ENCODE results near the gene FURIN. TPM values are rescaled to one million over a fixed set of nuclear protein-coding genes. Genes with fewer than 3 reads are reported as not detected.

FURIN gene
- total and polyA plus RNA-seq, 9 of the 15 experiments (the other 6 are each of a cell fraction or from before 2014, with no cell fraction given) = 0.92 to 99.9 (median 34.8) TPM

DNA sequence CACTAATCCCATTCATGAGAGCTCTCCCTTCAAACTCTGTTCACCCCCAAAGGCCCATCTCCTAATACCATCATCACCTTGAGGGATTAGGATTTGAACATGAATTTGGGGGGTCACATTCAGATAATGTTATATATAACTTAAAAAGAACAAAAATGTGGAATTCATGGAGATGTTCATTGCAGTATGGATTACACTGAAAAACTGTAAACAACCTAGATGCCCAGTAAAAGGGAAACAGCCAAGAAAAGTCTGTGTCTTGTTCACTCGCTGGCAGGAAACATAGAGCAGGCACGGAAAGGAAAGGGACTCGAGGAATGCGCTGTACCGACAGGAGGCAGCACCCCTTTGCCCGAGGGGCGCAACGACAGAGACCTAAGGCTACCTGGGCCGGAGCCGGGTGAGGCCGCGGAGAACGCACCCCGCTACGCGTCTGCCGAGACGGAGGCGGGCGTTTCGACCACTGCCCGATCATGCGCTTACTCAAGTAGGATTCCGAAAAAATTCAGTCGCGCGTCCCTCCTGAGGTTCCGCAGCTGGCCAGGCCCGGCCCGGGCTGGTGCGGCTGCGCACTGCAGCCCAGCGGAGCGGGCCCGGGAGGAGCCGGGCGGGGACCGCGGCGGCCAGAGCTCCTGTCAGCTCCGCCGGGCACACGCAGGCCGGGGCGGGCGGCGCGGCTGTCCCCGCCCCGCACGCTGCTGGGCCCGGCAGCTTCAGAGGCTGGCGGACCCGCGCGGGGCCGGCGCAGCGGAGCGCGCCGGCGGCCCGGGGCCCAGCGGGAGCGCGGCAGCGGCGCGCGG lies 33.9 kb downstream of the FURIN start (continued):
- TF ChIP-seq STAT6 (CRISPR knock-in tag; IDR thresholded peaks at IDR 0.05) (peak; percentile 32; the same call in 1 of the 2 replicates), HMGN3 (IDR thresholded peaks at IDR 0.05; ENCODE audit: borderline replicate concordance, extremely low read depth, insufficient read length, low read depth, low read length) (peak; percentile 79), STAG1 (CRISPR knock-in tag; IDR thresholded peaks at IDR 0.05; ENCODE audit: borderline replicate concordance) (no peak), THRAP3 (IDR thresholded peaks at IDR 0.05; ENCODE audit: borderline replicate concordance) (peak; percentile 49; the same call in 1 of the 2 replicates), MCM7 (IDR thresholded peaks at IDR 0.05) (no peak), TFAP4 (CRISPR knock-in tag; IDR thresholded peaks at IDR 0.05; ENCODE audit: borderline replicate concordance) (peak; percentile 70; the same call in 1 of the 2 replicates), YBX1 (IDR thresholded peaks at IDR 0.05) (no peak), KDM2B (CRISPR knock-in tag; IDR thresholded peaks at IDR 0.05) (peak; percentile 83; the same call in 1 of the 2 replicates), ELF2 (CRISPR knock-in tag; IDR thresholded peaks at IDR 0.05) (no peak), GATAD2B (IDR thresholded peaks at IDR 0.05; ENCODE audit: borderline replicate concordance) (no peak), CTBP1 (IDR thresholded peaks at IDR 0.05; ENCODE audit: borderline replicate concordance) (peak; percentile 45), LCOR (CRISPR knock-in tag; IDR thresholded peaks at IDR 0.05) (no peak), MYBL2 (IDR thresholded peaks at IDR 0.05; ENCODE audit: low read depth) (no peak), MYBL2 (CRISPR knock-in tag; IDR thresholded peaks at IDR 0.05; ENCODE audit: borderline replicate concordance) (no peak), CHD1 (IDR thresholded peaks at IDR 0.05; ENCODE audit: low read length) (peak; percentile 88), ZNF197 (CRISPR knock-in tag; IDR thresholded peaks at IDR 0.05; ENCODE audit: low read depth) (peak; percentile 59; the same call in 1 of the 2 replicates), SNIP1 (IDR thresholded peaks at IDR 0.05; ENCODE audit: low read depth) (peak; percentile 12; the same call in 1 of the 2 replicates), PHF20 (IDR thresholded peaks at IDR 0.05; ENCODE audit: partially characterized antibody) (peak; percentile 34), PHF8 (IDR thresholded peaks at IDR 0.05; ENCODE audit: borderline replicate concordance, low read length) (peak; percentile 63; the same call in 1 of the 2 replicates), ZBTB7A (IDR thresholded peaks at IDR 0.05; ENCODE audit: borderline replicate concordance, control insufficient read depth, low read depth, low read length) (peak; percentile 64; the same call in 1 of the 2 replicates)
- TF ChIP-seq, protein P1, sequence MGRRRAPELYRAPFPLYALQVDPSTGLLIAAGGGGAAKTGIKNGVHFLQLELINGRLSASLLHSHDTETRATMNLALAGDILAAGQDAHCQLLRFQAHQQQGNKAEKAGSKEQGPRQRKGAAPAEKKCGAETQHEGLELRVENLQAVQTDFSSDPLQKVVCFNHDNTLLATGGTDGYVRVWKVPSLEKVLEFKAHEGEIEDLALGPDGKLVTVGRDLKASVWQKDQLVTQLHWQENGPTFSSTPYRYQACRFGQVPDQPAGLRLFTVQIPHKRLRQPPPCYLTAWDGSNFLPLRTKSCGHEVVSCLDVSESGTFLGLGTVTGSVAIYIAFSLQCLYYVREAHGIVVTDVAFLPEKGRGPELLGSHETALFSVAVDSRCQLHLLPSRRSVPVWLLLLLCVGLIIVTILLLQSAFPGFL (CRISPR knock-in tag; IDR thresholded peaks at IDR 0.05) = 0 out of 2 replicates have a peak, but pooled peaks have one; percentile 76
- TF ChIP-seq, protein P2, sequence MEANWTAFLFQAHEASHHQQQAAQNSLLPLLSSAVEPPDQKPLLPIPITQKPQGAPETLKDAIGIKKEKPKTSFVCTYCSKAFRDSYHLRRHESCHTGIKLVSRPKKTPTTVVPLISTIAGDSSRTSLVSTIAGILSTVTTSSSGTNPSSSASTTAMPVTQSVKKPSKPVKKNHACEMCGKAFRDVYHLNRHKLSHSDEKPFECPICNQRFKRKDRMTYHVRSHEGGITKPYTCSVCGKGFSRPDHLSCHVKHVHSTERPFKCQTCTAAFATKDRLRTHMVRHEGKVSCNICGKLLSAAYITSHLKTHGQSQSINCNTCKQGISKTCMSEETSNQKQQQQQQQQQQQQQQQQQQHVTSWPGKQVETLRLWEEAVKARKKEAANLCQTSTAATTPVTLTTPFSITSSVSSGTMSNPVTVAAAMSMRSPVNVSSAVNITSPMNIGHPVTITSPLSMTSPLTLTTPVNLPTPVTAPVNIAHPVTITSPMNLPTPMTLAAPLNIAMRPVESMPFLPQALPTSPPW (CRISPR knock-in tag; IDR thresholded peaks at IDR 0.05) = peak; percentile 4

All from K562 (cell line).